ENCODE measurements around the gene CNST. TPM values are rescaled to one million over a fixed set of nuclear protein-coding genes. Genes with fewer than 3 reads are reported as not detected.
A peak's percentile ranks its signal among the peaks of the same experiment; 100 is the strongest.

CNST gene
- total RNA-seq, 2 experiments from 2014 or later = 14.6 to 25.1 TPM

GRCh38 chr1:246580497-246581370 is 14.5 kb downstream of the CNST start:
- H3K4me3 ChIP-seq (ENCODE audit: low read depth, low read length, poor library complexity, severe bottlenecking) = peak overlapping the region; percentile 43
- no TSS peak for BruUV-seq (replicated peaks)
- ChIA-PET CTCF (ENCODE audit: unreplicated experiment) (no interaction called here), POLR2A (interaction anchor here (1.1 to 1.3 kb wide), 2 partner anchors 9 to 17 kb away, joined by 3 read pairs; no protein-coding TSS in a partner anchor)
- H4K20me1 ChIP-seq (ENCODE audit: insufficient read depth, low read length) = no peaks in the 10 kb centered on the region
- no peak for TF ChIP-seq CTCF (conservative IDR thresholded peaks at IDR 0.05; ENCODE audit: low read length)
- TF ChIP-seq EZH2phosphoT487 (IDR thresholded peaks at IDR 0.05; ENCODE audit: borderline replicate concordance, low read depth, low read length) = no peak
- no peaks in the 10 kb centered on the region for H3K9me3 ChIP-seq (ENCODE audit: low read length)
- DNase-seq (ENCODE audit: low spot score) = no peak
- peaks cover 66% of the 10 kb centered on the region for H3K79me2 ChIP-seq (ENCODE audit: insufficient read depth, low read depth, low read length)
- peaks cover 46% of the 10 kb centered on the region for H3K4me1 ChIP-seq (ENCODE audit: insufficient read depth, low read length, poor library complexity, severe bottlenecking)
- intact Hi-C loops (cut with micrococcal nuclease; ENCODE audit: unreplicated experiment) = no loop called here
- peak overlapping the region; percentile 79 for H3K4me2 ChIP-seq (ENCODE audit: low read length)
- peak overlapping the region; percentile 81 for H3K27ac ChIP-seq (ENCODE audit: low read depth, low read length, poor library complexity, severe bottlenecking)
- peaks cover 20% of the 10 kb centered on the region; the same call in 1 of the 2 replicates for H3K36me3 ChIP-seq (ENCODE audit: insufficient read depth, low read length)
- H2AFZ ChIP-seq (ENCODE audit: low read length) = no peak overlapping the region
- H3K9me2 ChIP-seq (ENCODE audit: insufficient read depth, low read length) = no peaks in the 10 kb centered on the region

GRCh38 chr1:246582301-246583055 is 16.2 kb downstream of the CNST start:
- H3K4me2 ChIP-seq (ENCODE audit: low read length) = no peak overlapping the region
- POLR2A ChIA-PET = interaction anchor here (1.0 kb wide), 1 partner anchor 13 kb away, joined by 3 read pairs; no protein-coding TSS in a partner anchor

More at GRCh38 chr1:246582301-246583055, 16.2 kb downstream of the CNST start:
- Histone ChIP-seq H3K36me3 (ENCODE audit: insufficient read depth, low read length) (peaks cover 16% of the 10 kb centered on the region; the same call in 1 of the 2 replicates), H3K4me1 (ENCODE audit: insufficient read depth, low read length, poor library complexity, severe bottlenecking) (peaks cover 36% of the 10 kb centered on the region), H3K4me3 (ENCODE audit: low read depth, low read length, poor library complexity, severe bottlenecking) (no peak overlapping the region), H3K9me2 (ENCODE audit: insufficient read depth, low read length) (no peaks in the 10 kb centered on the region), H2AFZ (ENCODE audit: low read length) (no peak overlapping the region), H3K9me3 (ENCODE audit: low read length) (no peaks in the 10 kb centered on the region), H3K27ac (ENCODE audit: low read depth, low read length, poor library complexity, severe bottlenecking) (no peak overlapping the region), H4K20me1 (ENCODE audit: insufficient read depth, low read length) (no peaks in the 10 kb centered on the region), H3K79me2 (ENCODE audit: insufficient read depth, low read depth, low read length) (peaks cover 66% of the 10 kb centered on the region)
- DNase-seq (ENCODE audit: low spot score) = no peak
- intact Hi-C loops (cut with micrococcal nuclease; ENCODE audit: unreplicated experiment) = no loop called here
- CTCF ChIA-PET (ENCODE audit: unreplicated experiment) = no interaction called here
- TF ChIP-seq CTCF (conservative IDR thresholded peaks at IDR 0.05; ENCODE audit: low read length) (no peak), EZH2phosphoT487 (IDR thresholded peaks at IDR 0.05; ENCODE audit: borderline replicate concordance, low read depth, low read length) (no peak)
- no TSS peak for BruUV-seq (replicated peaks)

Data from OCI-LY7 (cell line).